ENCODE data around the gene PDE6H.

DNA sequence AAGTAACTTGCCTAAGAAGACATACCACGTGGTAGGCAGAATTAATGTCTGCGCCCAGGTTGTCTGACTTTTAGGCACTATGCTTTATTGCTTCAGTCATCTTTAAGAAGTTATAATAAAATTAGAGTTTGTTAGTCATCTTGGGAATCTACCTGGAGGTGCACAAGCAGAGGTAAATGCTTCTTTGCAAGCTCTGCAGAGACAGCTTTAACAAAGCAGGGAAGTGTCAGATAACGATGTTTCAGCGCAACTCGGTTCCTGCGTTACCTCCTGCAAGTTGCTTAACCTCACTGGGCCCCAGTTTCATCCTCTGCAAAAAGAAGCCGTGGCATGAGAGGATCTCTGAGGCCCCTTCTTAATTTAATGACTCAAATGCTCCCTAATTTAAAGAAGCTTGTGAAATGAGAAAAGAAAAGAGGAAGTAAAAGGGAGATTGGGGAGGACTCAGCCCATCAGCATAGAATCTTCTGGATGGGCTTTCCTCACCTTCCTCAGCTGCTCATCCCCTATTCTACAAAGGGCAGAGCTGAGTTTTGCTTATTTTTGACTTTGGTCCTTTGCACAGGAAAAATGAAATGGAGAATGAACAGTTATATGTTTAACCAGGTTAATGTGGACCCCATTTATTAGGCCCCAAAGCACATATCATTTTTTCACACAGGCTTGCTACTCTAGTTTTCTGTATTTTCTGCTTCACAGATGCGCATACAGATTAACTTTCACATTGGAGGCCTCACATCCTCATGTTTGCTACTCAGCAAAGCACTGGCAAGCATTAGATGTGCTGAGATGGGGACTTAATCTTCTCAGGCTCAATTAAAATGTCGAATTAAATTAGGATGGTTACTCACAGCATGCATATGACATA lies 16.6 kb upstream of the PDE6H start:
- TF ChIP-seq POLR2A (IDR thresholded peaks at IDR 0.05), result no peak
- TF ChIP-seq, protein P1, sequence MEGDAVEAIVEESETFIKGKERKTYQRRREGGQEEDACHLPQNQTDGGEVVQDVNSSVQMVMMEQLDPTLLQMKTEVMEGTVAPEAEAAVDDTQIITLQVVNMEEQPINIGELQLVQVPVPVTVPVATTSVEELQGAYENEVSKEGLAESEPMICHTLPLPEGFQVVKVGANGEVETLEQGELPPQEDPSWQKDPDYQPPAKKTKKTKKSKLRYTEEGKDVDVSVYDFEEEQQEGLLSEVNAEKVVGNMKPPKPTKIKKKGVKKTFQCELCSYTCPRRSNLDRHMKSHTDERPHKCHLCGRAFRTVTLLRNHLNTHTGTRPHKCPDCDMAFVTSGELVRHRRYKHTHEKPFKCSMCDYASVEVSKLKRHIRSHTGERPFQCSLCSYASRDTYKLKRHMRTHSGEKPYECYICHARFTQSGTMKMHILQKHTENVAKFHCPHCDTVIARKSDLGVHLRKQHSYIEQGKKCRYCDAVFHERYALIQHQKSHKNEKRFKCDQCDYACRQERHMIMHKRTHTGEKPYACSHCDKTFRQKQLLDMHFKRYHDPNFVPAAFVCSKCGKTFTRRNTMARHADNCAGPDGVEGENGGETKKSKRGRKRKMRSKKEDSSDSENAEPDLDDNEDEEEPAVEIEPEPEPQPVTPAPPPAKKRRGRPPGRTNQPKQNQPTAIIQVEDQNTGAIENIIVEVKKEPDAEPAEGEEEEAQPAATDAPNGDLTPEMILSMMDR (IDR thresholded peaks at IDR 0.05), result no peak
